HG03175 (cell line): ENCODE results near the gene CDK5R1.
"Not testable (repeated sequence)": the region's sequence is repeated elsewhere in the genome, so short reads cannot be mapped to it uniquely, and the experiment has no call there.

ENCODE experiments used
- ATAC-seq: cut with Tn5 transposase; IDR thresholded peaks from one replicate; pipeline ENCODE4 v1.9.1; 2021; ENCODE audit warnings: mild to moderate bottlenecking, moderate library complexity; ENCODE audit not compliant: unreplicated experiment

The CDK5R1 gene

DNA sequence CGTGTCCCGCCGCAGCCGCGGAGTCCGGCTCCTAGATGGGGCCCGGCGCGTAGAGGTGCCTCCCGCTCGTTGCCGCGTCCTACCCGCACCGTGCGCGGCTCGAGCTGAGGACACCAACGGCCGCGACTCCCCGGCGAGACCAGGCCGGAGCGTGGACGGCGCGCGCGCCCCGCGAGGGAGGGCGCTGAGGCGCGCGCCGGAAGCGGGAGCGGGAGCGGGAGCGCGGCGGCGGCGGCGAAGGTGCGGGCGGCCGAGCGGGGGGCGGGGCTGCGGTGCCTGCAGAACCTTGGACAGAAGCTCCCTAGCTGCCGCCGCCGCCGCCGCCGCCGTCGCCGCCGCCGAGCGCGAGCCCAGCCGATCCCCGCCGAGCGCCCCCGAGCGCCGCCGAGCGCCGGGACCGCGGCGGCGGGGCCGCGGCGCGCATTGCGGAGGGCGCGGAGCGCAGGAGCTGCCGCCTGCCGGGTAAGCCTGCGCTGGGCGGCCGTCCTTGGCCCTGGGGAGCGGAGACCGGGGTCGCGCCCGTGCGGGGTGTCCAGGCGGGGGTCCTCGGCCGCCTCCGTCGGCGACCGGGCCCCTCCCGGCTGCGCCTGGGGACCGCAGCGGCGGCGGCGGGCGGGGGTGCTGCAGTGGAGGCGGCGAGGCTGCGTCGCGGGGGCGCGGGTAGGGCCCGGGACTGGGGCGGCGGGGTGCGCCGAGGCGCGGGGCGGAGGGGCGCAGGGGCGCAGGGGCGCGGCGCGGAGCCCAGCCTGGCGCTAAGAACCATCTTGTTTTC is at the start of gene CDK5R1:
Gene CDK5R1 (plus strand): TSS at position 293 of the 772 bp plus-strand sequence. CDS start 628 bp downstream, outside the sequence.
- ATAC-seq, result peak; percentile 41

DNA sequence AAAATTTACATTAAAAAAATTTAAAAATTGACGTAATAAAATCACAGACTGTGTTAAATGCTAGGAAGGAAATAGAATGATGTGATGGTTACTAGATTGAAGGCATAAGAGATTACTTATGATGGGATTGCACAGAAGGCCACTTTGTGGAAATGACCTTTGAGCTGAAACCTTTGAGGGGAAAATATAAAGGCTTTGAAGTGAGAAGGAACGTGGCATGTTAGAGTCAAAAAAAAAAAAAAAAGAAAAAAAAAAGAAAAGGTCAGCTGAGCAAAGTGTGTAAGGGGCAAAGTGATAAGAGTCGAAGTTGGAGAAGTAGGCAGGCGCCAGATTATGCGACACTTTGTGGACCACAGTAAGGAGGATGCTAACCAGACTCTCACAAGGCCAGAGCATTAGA is 46.1 kb upstream of the CDK5R1 start:
- ATAC-seq, result no peak

DNA sequence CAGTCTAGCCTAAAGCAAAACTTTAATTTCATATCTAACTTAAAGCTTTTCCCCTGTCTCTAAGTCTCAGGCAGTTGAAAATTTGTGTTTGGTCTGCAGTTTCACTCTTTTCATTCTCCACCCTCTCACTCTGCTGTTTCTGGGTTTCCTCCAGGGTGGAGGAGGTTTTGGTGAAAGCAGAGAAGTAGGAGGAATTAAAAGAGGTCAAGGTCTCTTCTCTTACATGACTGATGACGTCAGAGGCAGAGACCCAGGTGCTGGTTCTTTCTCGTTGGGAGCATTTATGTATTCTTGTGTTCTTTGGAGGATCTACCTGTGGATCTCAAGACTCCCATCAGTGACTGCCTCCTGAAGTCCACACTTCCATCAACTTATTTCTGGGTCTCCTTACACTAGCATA is 44.9 kb upstream of the CDK5R1 start:
- no peak for ATAC-seq

DNA sequence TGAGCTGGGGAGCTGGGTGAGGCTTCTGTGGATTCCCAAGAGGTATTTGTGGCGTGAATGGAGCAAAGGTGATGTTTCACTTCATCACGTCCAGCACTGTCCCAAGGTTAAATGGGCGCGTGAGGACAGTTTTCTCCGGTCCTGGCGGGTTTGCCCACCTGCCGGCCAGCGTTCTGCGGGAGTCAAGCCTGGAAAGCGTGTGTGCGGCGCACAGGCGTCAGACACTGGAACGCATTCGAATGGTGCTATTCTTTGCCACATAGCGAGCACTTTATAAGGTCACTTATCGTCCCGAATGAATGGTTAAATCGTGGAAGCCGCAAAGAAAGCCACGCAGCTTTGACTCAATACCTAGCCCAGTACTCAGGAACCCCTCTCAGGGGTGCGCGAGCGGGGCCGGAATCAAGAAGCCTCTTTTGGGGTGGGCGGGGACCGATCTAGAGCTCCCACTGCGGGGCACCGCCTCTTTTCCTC is 42.9 kb upstream of the CDK5R1 start:
- peak; percentile 2 for ATAC-seq

DNA sequence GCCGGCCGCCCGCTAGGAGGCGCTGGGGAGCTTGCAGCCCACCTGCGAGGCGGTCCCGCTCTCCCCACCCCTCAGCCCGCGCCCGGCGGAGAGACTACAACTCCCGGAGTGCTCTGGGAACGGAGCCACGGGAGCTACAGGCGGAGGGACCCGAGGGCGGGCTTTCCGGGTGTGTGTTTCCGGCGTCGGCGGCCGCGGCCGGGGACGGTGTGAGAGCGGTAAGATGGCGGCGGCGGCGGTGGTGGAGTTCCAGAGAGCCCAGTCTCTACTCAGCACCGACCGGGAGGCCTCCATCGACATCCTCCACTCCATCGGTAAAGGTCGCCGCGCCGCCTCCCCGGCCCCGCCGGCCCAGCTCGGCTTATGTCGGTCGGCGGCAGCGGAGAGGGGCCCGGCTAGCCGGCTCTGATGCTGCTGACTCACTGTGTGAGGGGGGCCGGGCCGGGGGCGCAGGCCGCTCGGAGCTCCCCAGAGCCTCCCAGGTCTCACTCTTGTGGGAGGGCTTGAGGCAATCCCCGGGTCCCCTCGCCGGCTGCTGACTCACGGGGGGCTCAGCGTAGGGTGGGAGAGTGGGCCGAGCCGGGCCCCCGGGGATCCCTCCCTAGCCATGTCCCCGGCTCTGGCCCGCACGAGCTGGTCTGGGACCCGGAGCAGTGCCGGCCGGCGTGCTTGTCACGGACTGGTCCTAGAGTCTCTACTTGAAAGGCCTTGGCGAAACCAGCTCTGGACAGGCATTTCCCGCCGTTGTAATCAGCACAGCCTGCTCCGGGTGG is 42.3 kb upstream of the CDK5R1 start, which contains the start of gene PSMD11:
Gene PSMD11 (plus strand): TSS at position 210 of the 773 bp plus-strand sequence. CDS start 14 bp downstream, at position 224.
- peak; percentile 92 for ATAC-seq

DNA sequence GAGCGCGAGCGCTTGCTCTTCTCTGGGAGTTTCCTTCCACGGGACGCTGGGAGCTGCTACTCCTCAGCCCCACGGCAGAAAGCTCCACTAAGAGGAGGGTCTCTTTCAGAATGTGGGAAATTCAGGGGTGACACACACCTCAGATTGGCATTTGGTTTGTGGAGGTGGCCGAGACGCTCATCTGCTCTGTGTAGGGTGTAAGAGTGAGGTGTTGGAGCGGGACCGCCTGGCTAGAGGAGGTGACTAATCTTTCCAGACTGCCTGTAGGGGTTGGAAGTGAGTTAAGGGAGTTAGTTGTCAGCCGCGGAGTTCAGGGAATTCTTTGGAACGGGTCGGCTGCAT is 41.7 kb upstream of the CDK5R1 start:
- ATAC-seq, result peak; percentile 15

DNA sequence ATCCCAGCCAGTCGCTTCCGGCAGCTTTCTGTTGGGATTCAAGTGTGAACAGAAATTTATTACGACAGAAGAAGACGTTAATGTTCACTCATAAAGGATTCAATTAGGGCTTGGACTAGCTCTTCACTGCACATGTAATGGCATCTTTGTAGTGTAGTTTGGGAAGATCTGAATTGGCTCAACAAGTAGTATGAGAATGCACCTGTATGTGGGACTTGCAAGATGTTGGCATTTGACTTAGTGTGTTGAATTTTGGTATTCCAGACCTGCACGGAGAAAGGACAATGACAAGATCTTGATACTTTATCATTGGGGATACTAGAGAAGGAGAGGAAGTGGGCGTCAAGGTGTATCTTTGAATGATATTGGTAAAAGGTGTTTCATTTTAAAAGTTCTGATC is 41.3 kb upstream of the CDK5R1 start:
- ATAC-seq, result no peak

DNA sequence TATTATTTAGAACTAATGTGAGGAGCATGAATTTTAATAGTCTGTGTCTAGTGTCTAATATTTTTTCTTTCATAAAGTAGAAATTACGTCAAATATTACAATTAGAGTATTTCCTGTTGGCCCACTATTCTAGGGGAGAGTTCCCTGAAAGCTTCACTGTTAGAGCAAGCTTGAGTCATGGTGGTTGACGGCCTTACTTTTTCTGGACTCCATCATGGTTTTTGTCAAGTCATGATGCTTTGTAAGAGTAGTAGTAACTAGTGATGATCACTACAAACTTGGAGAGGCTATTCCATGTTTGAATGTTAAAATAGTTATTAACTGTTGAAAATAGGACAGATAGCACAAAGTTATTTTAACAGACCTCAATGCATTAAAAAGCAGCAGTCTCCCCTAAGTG is 40.8 kb upstream of the CDK5R1 start:
- no peak for ATAC-seq

DNA sequence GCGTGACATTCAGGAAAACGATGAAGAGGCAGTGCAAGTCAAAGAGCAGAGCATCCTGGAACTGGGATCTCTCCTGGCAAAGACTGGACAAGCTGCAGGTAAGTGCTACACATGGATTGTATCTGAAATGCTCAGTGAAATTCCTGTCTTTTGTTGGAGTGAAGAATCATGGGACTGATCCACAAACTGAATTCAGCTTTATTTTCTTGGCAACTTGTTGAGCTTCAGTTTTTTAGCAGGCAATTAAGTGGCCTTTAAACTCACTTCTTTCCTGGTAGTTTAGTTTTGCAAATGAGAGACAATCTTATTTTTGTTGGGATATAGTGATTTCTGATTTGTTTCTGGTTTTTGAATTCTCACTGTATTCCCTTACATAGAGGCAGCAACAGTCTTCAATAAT is 39.8 kb upstream of the CDK5R1 start:
- no peak for ATAC-seq

DNA sequence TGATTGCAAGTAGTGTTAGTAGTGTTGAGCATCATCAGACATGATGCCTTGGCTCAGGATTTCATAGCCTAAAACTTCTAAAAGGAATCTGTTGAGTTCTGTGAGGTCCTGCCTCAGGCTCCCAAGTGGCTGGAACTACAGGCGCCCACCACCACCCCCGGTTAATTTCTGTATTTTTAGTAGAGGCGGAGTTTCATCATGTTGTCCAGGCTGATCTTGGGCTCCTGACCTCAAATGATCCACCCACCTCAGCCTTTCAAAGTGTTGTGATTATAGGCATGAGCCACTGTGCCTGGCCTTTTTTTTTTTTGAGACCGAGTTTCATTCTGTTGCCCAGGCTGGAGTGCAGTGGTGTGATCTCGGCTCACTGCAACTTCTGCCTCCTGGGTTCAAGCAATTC is 36.8 kb upstream of the CDK5R1 start:
- ATAC-seq, result no peak

DNA sequence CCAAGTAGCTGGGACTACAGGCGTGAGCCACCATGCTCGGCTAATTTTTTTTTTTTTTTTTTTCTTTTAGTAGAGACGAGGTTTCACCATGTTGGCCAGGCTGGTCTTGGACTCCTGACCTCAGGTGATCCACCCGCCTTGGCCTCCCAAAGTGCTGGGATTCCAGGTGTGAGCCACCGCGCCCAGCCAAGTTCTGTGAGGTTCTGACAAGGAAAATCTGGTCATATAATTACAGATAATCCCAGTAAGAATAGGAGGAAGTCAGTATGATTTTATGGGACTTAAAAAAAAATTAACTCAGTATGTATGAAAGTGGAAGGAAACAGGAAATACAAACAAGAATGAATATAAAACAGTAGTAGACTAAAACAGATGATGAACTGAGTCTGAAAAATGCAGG is 36.4 kb upstream of the CDK5R1 start:
- ATAC-seq, result not testable (repeated sequence)

DNA sequence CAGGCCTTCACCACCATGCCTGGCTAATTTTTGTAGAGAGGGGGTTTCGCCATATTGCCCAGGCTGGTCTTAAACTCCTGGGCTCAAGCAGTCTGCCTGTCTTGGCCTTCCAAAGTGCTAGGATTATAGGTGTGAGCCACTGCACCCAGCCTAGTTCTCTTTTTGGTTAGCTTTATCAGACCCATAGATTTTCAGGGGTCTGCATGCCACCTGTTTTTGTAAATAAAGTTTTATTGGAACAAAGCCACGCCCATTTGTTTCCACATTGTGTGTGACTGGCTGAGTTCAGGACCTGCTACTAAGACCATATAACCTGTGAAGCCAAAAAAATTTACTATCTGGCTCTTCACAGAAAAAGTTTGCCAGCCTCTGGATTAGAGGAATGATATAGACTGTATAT is 34.9 kb upstream of the CDK5R1 start:
- ATAC-seq, result no peak

DNA sequence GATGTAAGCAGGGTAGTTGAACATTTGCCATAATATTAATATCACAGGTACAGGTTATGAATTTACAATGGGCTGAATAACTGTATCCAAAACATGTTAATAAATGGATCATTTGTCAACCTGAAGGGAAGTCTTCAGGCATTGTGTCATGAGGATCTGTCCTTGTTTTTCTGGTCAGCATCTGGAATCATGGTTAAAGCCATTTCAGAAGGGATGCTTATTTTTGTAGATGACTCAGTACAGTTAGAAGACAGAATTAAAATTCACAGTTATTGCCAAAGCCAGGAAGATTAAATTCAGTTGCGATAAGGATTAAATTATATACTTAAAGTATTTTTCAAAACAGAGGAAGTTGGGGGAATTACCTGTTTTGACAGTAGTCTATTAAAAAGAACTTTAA is 34.5 kb upstream of the CDK5R1 start:
- no peak for ATAC-seq

DNA sequence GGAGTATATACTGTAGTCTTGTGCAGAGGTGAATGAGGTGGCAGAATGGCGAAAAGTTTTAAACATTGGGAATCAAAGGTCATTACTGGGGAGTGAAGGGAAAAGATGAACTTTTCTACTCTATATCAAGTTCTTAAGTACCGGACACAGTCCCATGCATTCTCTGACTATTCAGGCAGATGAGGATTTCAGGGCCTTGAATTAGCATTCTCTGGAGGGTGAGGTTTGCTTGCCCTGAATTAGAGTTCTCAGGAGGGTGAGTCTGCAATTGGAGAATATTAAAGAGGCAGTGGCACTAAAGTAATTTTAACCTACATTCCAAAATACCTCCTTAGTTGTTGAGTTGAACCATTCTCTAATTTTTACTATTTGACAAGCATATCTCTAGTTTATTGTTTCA is 33.4 kb upstream of the CDK5R1 start:
- no peak for ATAC-seq

DNA sequence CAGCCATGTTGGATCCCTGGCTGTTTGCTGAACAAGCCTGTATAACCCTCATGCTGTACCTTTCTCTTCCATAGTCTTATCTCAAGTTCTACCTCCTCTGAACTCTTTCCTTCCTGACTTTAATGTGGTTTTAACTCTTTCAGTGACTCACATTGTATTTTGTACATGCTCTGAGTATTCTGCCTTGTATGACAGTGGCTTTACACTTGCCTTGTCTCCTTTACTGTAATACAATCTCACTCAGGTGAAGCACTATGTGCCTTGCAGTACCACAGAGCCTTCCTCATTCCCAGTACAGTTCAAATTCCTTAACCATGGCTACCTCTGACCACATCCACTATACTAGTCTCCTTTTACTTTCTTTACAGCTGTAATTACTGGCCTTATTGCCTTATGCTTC is 28.4 kb upstream of the CDK5R1 start:
- ATAC-seq, result no peak

DNA sequence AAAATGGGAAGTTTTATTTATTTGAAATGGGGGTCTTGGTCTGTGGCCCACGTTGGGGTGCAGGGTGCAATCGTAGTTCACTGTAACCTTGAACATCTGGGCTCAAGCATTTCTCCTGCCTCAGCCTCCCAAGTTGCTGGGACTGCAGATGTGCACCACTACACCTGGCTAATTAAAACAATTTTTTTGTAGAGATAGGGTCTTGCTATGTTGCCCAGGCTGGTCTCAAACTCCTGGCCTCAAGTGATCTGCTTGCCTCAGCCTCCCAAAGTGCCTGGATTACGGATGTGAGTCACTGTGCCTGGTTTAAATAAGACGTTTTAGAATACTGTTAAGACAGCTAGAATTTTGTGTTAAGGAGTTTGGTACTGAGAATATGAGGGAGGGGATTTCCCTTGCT is 26.7 kb upstream of the CDK5R1 start:
- ATAC-seq, result no peak

DNA sequence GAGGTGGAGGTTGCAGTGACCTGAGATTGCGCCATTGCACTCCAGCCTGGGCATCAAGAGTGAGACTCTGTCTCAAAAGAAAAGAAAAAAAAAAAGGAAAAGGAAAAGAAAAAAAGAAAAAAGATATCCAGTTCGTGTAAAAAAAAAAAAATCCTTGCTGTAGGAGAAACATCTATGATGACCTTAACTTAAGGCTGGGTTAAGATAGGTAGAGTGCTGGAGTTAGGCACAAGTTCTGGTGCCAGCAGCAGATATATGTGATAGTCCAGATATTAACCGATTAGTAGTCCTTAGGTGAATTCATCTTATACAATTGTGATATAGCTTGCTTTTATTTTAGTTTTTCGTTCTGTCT is 25.3 kb upstream of the CDK5R1 start:
- no peak for ATAC-seq

DNA sequence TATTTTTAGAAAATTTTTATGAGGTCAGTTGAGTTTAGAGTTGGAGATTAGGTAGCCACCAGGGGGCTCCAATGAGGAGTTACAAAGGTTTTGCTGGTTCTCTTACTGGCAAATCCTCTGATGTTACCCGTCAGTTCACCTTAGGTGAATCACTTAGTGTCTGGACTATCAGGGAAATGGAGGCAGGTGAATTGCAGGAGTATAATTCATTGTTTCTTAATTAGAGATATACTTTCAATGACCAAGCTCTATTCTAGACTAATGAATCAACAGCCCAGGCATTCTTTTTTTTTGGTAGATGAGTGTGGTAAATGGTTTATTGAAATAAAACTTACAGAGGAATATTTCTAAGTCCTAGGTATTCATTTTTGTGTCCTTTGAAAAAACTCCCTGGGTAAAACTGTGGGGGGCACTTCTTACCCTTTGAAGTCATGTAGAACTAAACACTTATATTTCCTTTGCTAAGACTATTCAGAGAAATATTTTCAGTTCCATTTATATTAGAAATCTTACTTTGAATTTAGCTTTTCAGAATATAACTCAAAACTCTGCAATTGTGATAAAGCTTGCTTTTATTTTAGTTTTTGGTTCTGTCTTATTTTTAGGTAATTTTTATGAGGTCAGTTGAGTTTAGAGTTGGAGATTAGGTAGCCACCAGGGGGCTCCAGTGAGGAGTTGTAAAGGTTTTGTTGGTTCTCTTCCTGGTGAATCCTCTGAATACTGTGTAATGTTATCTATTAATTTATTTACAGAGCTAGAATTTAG is 24.8 kb upstream of the CDK5R1 start:
- no peak for ATAC-seq

DNA sequence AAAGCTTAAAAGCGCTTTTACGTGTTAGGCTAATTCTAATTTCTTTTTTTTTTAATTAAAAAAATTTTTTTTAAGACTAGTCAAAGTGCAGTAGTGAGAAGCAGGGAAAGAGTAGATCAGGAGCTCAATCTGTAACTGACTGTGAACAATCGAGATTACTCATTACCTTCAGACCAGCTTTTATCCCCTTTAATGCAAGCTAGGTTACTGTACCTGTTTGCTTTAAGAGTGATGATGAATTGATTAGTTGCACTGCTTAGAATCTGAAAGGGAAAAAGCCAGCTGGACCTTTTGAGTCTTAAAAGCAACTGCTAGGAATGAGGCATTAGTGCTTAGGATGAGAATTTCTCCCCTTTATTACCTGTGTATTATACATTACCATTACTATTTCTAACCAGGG is 23.5 kb upstream of the CDK5R1 start:
- ATAC-seq, result no peak

DNA sequence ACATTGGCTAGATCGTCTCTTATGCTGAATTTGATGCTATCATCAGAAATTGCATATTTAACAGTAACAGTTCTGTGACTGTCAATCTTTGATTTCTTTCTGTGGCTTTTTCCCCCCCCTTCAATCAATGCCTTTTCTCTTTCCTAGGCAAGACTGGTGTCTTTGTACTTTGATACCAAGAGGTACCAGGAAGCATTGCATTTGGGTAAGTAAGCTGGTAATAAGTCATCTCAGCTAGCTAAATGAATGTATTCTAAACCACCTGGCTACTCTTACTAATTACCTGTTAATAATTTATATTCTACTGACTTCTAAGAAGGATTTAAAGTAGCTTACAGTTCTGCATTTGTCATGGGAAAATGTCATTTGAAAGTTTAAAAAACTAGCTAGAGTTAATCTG is 22.4 kb upstream of the CDK5R1 start:
- no peak for ATAC-seq

DNA sequence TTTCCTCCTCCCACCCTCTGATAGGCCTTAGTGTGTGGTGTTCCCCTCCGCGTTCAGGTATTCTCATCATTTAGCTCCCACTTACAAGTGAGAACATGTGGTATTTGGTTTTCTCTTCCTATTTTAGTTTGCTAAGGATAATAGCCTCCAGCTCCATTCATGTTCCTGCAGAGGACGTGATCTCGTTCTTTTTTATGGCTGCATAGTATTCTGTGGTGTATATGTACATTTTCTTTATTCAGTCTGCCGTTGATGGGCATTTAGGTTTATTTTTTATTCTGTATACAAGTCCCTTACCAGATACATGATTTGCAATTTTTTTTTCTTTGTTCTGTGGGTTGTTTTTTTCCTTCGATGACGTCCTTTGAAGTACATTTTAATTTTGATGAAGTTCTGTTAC is 18.8 kb upstream of the CDK5R1 start:
- ATAC-seq, result no peak
